BLaER1 treated with 17β-estradiol and CSF1 and Interleukin-3, amounts not matched to agents 10 nM and 100 nM (cell line): ENCODE results near the gene PCDHGB5.
A peak's percentile ranks its signal among the peaks of the same experiment; 100 is the strongest.
"Not testable (repeated sequence)": the region's sequence is repeated elsewhere in the genome, so short reads cannot be mapped to it uniquely, and the experiment has no call there.

Experiments used
- H3K27ac ChIP-seq, 11 experiments: shearing (Covaris generic); formaldehyde crosslinking; 2 replicates each; pipeline ENCODE4 v1.8.1; 2022
- H3K27me3 ChIP-seq, 11 experiments: shearing (Covaris generic); formaldehyde crosslinking; 2 replicates each; pipeline ENCODE4 v1.8.1; 2022
- H3K36me3 ChIP-seq, 11 experiments: shearing (Covaris generic); formaldehyde crosslinking; 2 replicates each; pipeline ENCODE4 v1.8.1; 2022
- H3K4me1 ChIP-seq, 10 experiments: shearing (Covaris generic); formaldehyde crosslinking; 2 replicates each; pipeline ENCODE4 v1.8.1; 2022
- H3K4me2 ChIP-seq, 11 experiments: shearing (Covaris generic); formaldehyde crosslinking; 2 replicates each; pipeline ENCODE4 v1.8.1; 2022
- H3K4me3 ChIP-seq, 10 experiments: shearing (Covaris generic); formaldehyde crosslinking; 2 replicates each; pipeline ENCODE4 v1.8.1; 2022
- H3K9ac ChIP-seq, 11 experiments: shearing (Covaris generic); formaldehyde crosslinking; 2 replicates each; pipeline ENCODE4 v1.8.1; 2022
- H3K9me3 ChIP-seq, 11 experiments: shearing (Covaris generic); formaldehyde crosslinking; replicated peaks in 1 of 11; 2 replicates each; pipeline ENCODE4 v1.8.1; 2022
- H4K20me1 ChIP-seq, 11 experiments: shearing (Covaris generic); formaldehyde crosslinking; 2 replicates each; pipeline ENCODE4 v1.8.1; 2022
- Cebpa-rat ChIP-seq, 11 experiments: shearing (Covaris generic); IDR thresholded peaks; 2 replicates each; pipeline ENCODE4 v1.8.1; 2022

PCDHGB5 gene

DNA sequence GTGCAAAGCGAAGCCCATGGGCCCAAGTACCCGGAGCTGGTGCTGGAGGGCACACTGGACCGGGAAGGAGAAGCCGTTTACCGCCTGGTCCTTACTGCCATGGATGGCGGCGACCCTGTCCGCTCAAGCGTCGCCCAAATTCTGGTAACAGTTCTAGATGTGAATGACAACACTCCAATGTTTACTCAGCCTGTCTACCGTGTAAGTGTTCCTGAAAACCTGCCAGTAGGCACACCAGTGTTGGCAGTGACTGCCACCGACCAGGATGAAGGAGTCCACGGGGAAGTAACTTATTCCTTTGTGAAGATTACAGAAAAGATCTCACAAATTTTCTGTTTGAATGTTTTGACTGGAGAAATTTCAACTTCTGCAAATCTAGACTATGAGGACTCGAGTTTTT is 23.1 kb upstream of the PCDHGB5 start:
- TF ChIP-seq Cebpa-rat (IDR thresholded peaks at IDR 0.05): no peak
- peaks cover 0 to 6% (median 0%) of the 10 kb centered on the region in 11 experiments; a peak in 2 of 22 replicates for H3K27me3 ChIP-seq
- H3K27ac ChIP-seq: no peak overlapping the region
- no peak overlapping the region for H3K9ac ChIP-seq
- peaks cover 0 to 9% (median 0%) of the 10 kb centered on the region in 11 experiments; a peak in 4 of 22 replicates for H3K36me3 ChIP-seq
- no peak overlapping the region for H3K4me2 ChIP-seq
- no peaks in the 10 kb centered on the region for H4K20me1 ChIP-seq
- no peak overlapping the region for H3K4me3 ChIP-seq
- peaks cover 77 to 90% (median 84%) of the 10 kb centered on the region in 11 experiments for H3K9me3 ChIP-seq
- no peaks in the 10 kb centered on the region for H3K4me1 ChIP-seq

- peaks cover 69 to 86% (median 75%) of the 10 kb centered on the region in 11 experiments for H3K9me3 ChIP-seq
- not testable (repeated sequence) for H3K4me1 ChIP-seq, H3K4me3 ChIP-seq, H3K9ac ChIP-seq, H3K27me3 ChIP-seq, H3K36me3 ChIP-seq, H3K4me2 ChIP-seq, H3K27ac ChIP-seq, H4K20me1 ChIP-seq
These were observed 22.1 kb upstream of the PCDHGB5 start for GRCh38 chr5:141375444-141376155.

DNA sequence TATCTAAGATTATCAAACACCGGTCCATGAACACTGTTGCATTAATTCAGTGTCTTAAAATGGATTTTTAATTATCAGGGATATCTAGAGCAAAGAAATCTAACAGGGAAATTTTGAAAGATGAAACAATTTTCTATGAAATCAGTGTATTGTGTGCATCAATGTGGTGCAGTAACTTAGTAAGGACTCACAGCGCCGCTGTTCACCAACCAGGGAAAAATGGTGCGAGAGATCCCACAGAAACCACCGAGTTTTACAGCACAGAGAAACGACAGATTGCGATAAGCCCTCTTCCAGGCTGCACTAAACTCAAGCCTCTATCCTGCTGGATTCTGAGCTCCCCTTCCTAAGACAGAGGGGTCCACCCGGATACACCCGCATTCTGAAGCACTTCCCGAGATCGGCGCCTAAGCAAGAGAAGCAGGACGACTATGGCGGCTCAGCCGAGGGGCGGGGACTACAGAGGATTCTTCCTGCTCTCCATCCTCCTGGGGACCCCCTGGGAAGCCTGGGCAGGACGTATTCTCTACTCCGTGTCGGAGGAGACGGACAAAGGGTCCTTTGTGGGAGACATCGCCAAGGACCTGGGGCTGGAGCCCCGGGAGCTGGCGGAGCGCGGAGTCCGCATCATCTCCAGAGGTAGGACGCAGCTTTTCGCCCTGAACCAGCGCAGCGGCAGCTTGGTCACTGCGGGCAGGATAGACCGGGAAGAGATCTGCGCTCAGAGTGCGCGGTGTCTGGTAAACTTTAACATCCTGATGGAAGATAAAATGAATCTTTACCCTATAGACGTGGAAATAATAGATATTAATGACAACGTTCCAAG is 15.1 kb upstream of the PCDHGB5 start, which contains the start of gene PCDHGA7:
PCDHGA7 (plus strand) TSS at position 274 of the 826 bp plus-strand sequence; CDS start at position 432, 158 bp downstream.
- Histone ChIP-seq H3K27me3 (no peaks in the 10 kb centered on the region), H3K4me2 (no peak within 1 kb of the TSS), H3K27ac (no peak within 1 kb of the TSS), H3K9me3 (peaks cover 47 to 79% (median 52%) of the 10 kb centered on the region in 11 experiments), H3K4me3 (no peak within 1 kb of the TSS), H3K9ac (no peak within 1 kb of the TSS), H4K20me1 (no peaks in the 10 kb centered on the region), H3K4me1 (no peaks in the 10 kb centered on the region), H3K36me3 (peaks cover 0 to 4% (median 0%) of the 10 kb centered on the region in 11 experiments; a peak in 1 of 22 replicates)
- no peak for TF ChIP-seq Cebpa-rat (IDR thresholded peaks at IDR 0.05)

DNA sequence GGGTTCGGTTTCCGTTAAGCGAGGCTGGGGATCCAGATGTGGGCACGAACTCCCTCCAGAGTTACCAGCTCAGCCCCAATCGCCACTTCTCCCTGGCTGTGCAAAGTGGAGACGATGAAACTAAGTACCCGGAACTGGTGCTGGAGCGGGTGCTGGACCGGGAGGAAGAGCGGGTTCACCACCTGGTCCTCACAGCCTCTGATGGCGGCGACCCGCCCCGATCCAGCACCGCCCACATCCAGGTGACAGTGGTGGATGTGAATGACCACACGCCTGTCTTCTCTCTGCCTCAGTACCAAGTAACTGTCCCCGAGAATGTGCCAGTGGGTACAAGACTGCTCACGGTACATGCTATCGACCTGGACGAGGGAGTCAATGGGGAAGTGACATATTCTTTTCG is 14.4 kb upstream of the PCDHGB5 start:
- no peak for TF ChIP-seq Cebpa-rat (IDR thresholded peaks at IDR 0.05)
- Histone ChIP-seq H4K20me1 (no peaks in the 10 kb centered on the region), H3K9ac (no peak overlapping the region), H3K27ac (no peak overlapping the region), H3K27me3 (no peaks in the 10 kb centered on the region), H3K4me3 (no peak overlapping the region), H3K4me1 (no peaks in the 10 kb centered on the region), H3K4me2 (no peak overlapping the region), H3K9me3 (peaks cover 47 to 75% (median 54%) of the 10 kb centered on the region in 11 experiments), H3K36me3 (peaks cover 0 to 4% (median 0%) of the 10 kb centered on the region in 11 experiments; a peak in 1 of 22 replicates)

GRCh38 chr5:141384471-141385267 is 13.1 kb upstream of the PCDHGB5 start:
- no peak overlapping the region for H3K4me3 ChIP-seq
- H3K9me3 ChIP-seq: peaks cover 60 to 86% (median 67%) of the 10 kb centered on the region in 11 experiments
- no peak overlapping the region for H3K27ac ChIP-seq
- no peaks in the 10 kb centered on the region for H4K20me1 ChIP-seq
- TF ChIP-seq Cebpa-rat (IDR thresholded peaks at IDR 0.05): no peak
- no peaks in the 10 kb centered on the region for H3K27me3 ChIP-seq
- peaks cover 0 to under 1% (median 0%) of the 10 kb centered on the region in 10 experiments; a peak in 2 of 20 replicates for H3K4me1 ChIP-seq
- no peak overlapping the region for H3K9ac ChIP-seq
- H3K4me2 ChIP-seq: no peak overlapping the region
- peaks cover 0 to 4% (median 0%) of the 10 kb centered on the region in 11 experiments; a peak in 2 of 22 replicates for H3K36me3 ChIP-seq

DNA sequence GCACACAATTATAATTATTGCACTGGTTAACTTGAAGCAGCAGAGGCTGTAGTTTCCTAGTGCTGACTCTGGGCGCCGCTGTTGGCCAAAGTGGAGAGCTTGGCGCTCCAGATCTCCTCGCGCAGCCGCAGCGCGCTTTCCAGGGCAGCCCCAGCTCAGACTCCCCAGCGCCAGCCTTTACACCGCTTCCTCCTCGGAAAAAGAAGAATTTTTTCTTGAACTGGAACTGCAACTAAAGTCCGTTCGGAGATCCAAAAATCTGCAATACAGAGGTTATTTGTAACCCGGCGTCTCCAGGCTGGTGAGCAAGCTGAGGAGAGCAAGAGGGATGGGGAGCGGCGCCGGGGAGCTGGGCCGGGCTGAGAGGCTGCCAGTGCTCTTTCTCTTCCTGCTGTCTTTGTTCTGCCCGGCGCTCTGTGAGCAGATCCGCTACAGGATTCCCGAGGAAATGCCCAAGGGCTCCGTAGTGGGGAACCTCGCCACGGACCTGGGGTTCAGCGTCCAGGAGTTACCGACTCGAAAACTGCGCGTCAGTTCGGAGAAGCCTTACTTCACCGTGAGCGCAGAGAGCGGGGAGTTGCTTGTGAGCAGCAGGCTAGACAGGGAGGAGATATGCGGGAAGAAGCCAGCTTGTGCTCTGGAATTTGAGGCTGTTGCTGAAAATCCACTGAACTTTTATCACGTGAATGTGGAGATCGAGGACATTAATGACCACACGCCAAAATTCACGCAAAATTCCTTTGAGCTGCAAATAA is 10.0 kb upstream of the PCDHGB5 start, which contains the start of gene PCDHGB4:
PCDHGB4 (plus strand) TSS at position 142 of the 755 bp plus-strand sequence; CDS start at position 329, 187 bp downstream.
- H3K27ac ChIP-seq, H3K9ac ChIP-seq, H3K4me2 ChIP-seq, H3K36me3 ChIP-seq, H4K20me1 ChIP-seq, H3K4me3 ChIP-seq, H3K27me3 ChIP-seq: not testable (repeated sequence)
- Histone ChIP-seq H3K9me3 (peaks cover 58 to 73% (median 66%) of the 10 kb centered on the region in 11 experiments), H3K4me1 (peaks cover 0 to 14% (median 2%) of the 10 kb centered on the region in 10 experiments; a peak in 7 of 20 replicates)

DNA sequence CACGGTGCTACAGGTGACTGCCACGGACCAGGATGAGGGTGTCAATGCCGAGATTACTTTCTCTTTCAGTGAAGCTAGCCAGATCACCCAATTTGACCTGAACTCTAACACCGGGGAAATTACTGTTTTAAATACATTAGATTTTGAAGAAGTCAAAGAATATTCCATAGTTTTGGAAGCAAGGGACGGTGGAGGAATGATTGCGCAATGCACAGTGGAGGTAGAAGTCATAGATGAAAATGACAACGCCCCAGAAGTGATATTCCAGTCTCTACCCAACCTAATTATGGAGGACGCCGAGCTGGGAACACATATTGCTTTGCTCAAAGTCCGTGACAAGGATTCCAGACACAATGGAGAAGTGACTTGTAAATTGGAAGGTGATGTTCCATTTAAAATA is 9.1 kb upstream of the PCDHGB5 start:
- H3K9me3 ChIP-seq: peaks cover 58 to 73% (median 66%) of the 10 kb centered on the region in 11 experiments
- TF ChIP-seq Cebpa-rat (IDR thresholded peaks at IDR 0.05): peak; percentile 55 to 97 (median 80); a peak in 19 of 22 replicates
- H3K36me3 ChIP-seq: peaks cover 0 to 5% (median 0%) of the 10 kb centered on the region in 11 experiments; a peak in 1 of 22 replicates
- H3K27ac ChIP-seq: no peak overlapping the region
- H3K4me3 ChIP-seq: no peak overlapping the region
- no peak overlapping the region for H3K4me2 ChIP-seq
- H3K4me1 ChIP-seq: peaks cover 0 to 14% (median 2%) of the 10 kb centered on the region in 10 experiments; a peak in 7 of 20 replicates
- H3K27me3 ChIP-seq: no peaks in the 10 kb centered on the region; a peak in 1 of 22 replicates
- H3K9ac ChIP-seq: no peak overlapping the region
- no peaks in the 10 kb centered on the region for H4K20me1 ChIP-seq
